Mucosa of stomach (tissue), 1 donor: ENCODE results near the gene CALML4.
A peak's percentile ranks its signal among the peaks of the same experiment; 100 is the strongest.
"Not testable (repeated sequence)": the region's sequence is repeated elsewhere in the genome, so short reads cannot be mapped to it uniquely, and the experiment has no call there.

Experiments
- H3K27me3 ChIP-seq: one replicate; pipeline ENCODE4 v1.7.0; 2013; ENCODE audit warnings: mild to moderate bottlenecking, low read length; ENCODE audit not compliant: control insufficient read depth, insufficient read depth
- H3K36me3 ChIP-seq: one replicate; pipeline ENCODE4 v1.7.0; 2013; ENCODE audit warnings: low read length; ENCODE audit not compliant: control insufficient read depth, insufficient read depth
- H3K4me1 ChIP-seq: one replicate; pipeline ENCODE4 v1.7.0; 2013; ENCODE audit warnings: mild to moderate bottlenecking, low read length; ENCODE audit not compliant: control insufficient read depth, insufficient read depth
- H3K4me3 ChIP-seq: one replicate; pipeline ENCODE4 v1.7.0; 2013; ENCODE audit warnings: low read length
- H3K9ac ChIP-seq: one replicate; pipeline ENCODE4 v1.7.0; 2013; ENCODE audit warnings: mild to moderate bottlenecking, low read length, moderate library complexity
- H3K9me3 ChIP-seq: one replicate; pipeline ENCODE4 v1.7.0; 2013; ENCODE audit warnings: mild to moderate bottlenecking, low read length, moderate library complexity; ENCODE audit not compliant: control insufficient read depth
- donor health status: Pancreatic carcinoma.

CALML4 gene

GRCh38 chr15:68203956-68204355, 1.2 kb downstream of the CALML4 start:
- Histone ChIP-seq H3K9ac (peak overlapping the region; percentile 55), H3K27me3 (no peaks in the 10 kb centered on the region), H3K4me3 (peak overlapping the region; percentile 48), H3K36me3 (no peaks in the 10 kb centered on the region), H3K9me3 (no peaks in the 10 kb centered on the region), H3K4me1 (peaks cover 50% of the 10 kb centered on the region)

GRCh38 chr15:68203486-68203885, 1.6 kb downstream of the CALML4 start:
- Histone ChIP-seq H3K9me3 (no peaks in the 10 kb centered on the region), H3K27me3 (no peaks in the 10 kb centered on the region), H3K36me3 (no peaks in the 10 kb centered on the region), H3K4me3 (no peak overlapping the region), H3K9ac (peak overlapping the region; percentile 55), H3K4me1 (peaks cover 50% of the 10 kb centered on the region)

GRCh38 chr15:68202994-68203393, 2.1 kb downstream of the CALML4 start:
- peaks cover 50% of the 10 kb centered on the region for H3K4me1 ChIP-seq
- H3K9ac ChIP-seq, H3K36me3 ChIP-seq, H3K27me3 ChIP-seq, H3K4me3 ChIP-seq, H3K9me3 ChIP-seq: not testable (repeated sequence)

DNA sequence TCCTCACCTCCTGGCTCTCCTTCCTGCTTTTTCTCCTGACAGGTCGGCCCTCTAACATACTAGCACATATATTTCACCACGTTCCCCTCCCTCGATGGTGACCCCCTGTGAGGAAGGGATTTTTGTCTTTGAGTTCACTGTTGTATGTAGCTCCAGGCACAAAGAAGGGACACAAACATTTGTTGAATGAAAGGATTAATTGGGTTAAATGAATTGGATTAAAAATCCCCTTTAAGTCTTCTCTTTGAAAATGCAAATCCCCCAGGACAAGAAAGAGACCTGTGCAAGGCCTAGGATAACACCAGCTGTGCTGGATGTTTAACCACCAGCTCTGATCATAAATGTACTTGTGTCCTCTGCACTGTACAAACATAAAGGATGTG, 3.3 kb downstream of the CALML4 start:
- no peaks in the 10 kb centered on the region for H3K27me3 ChIP-seq
- no peaks in the 10 kb centered on the region for H3K36me3 ChIP-seq
- no peak overlapping the region for H3K9ac ChIP-seq
- no peaks in the 10 kb centered on the region for H3K9me3 ChIP-seq
- peaks cover 50% of the 10 kb centered on the region for H3K4me1 ChIP-seq
- H3K4me3 ChIP-seq: no peak overlapping the region

GRCh38 chr15:68201153-68201878, 3.8 kb downstream of the CALML4 start:
- Histone ChIP-seq H3K4me1 (peaks cover 48% of the 10 kb centered on the region), H3K9me3 (no peaks in the 10 kb centered on the region), H3K27me3 (no peaks in the 10 kb centered on the region), H3K36me3 (no peaks in the 10 kb centered on the region), H3K9ac (peak overlapping the region; percentile 8), H3K4me3 (no peak overlapping the region)

- Histone ChIP-seq H3K36me3 (no peaks in the 10 kb centered on the region), H3K4me1 (peaks cover 37% of the 10 kb centered on the region), H3K9ac (peak overlapping the region; percentile 8), H3K4me3 (no peak overlapping the region), H3K9me3 (no peaks in the 10 kb centered on the region), H3K27me3 (no peaks in the 10 kb centered on the region)
These were observed 4.9 kb downstream of the CALML4 start for GRCh38 chr15:68200016-68200861.

- H3K9ac ChIP-seq: no peak overlapping the region
- no peaks in the 10 kb centered on the region for H3K9me3 ChIP-seq
- H3K4me1 ChIP-seq: peaks cover 33% of the 10 kb centered on the region
- H3K4me3 ChIP-seq: no peak overlapping the region
- H3K27me3 ChIP-seq: no peaks in the 10 kb centered on the region
- no peaks in the 10 kb centered on the region for H3K36me3 ChIP-seq
These were observed 5.8 kb downstream of the CALML4 start for GRCh38 chr15:68199340-68199739.

- no peak overlapping the region for H3K9ac ChIP-seq
- H3K4me3 ChIP-seq: no peak overlapping the region
- H3K4me1 ChIP-seq: peaks cover 22% of the 10 kb centered on the region
- no peaks in the 10 kb centered on the region for H3K36me3 ChIP-seq
- H3K27me3 ChIP-seq: no peaks in the 10 kb centered on the region
- no peaks in the 10 kb centered on the region for H3K9me3 ChIP-seq
These were observed 7.3 kb downstream of the CALML4 start for GRCh38 chr15:68197661-68198437.

- Histone ChIP-seq H3K27me3 (no peaks in the 10 kb centered on the region), H3K4me1 (peaks cover 19% of the 10 kb centered on the region)
These were observed 8.0 kb downstream of the CALML4 start for GRCh38 chr15:68197170-68197492.

GRCh38 chr15:68196445-68197169, 8.5 kb downstream of the CALML4 start:
- no peak overlapping the region for H3K4me3 ChIP-seq
- no peaks in the 10 kb centered on the region for H3K36me3 ChIP-seq
- no peaks in the 10 kb centered on the region for H3K27me3 ChIP-seq
- no peak overlapping the region for H3K9ac ChIP-seq
- peaks cover 14% of the 10 kb centered on the region for H3K4me1 ChIP-seq
- no peaks in the 10 kb centered on the region for H3K9me3 ChIP-seq

More at GRCh38 chr15:68197170-68197492, 8.0 kb downstream of the CALML4 start:
- H3K9me3 ChIP-seq: no peaks in the 10 kb centered on the region
- no peaks in the 10 kb centered on the region for H3K36me3 ChIP-seq
- no peak overlapping the region for H3K4me3 ChIP-seq
- no peak overlapping the region for H3K9ac ChIP-seq

- Histone ChIP-seq H3K9ac (no peak overlapping the region), H3K9me3 (no peaks in the 10 kb centered on the region), H3K27me3 (no peaks in the 10 kb centered on the region), H3K4me1 (peaks cover 3% of the 10 kb centered on the region), H3K4me3 (no peak overlapping the region), H3K36me3 (no peaks in the 10 kb centered on the region)
These were observed 9.6 kb downstream of the CALML4 start for GRCh38 chr15:68195336-68196112.
